HG02588 (cell line): ENCODE results near the gene SLC19A1.

ENCODE experiments used
- ATAC-seq: cut with Tn5 transposase; IDR thresholded peaks from one replicate; pipeline ENCODE4 v1.9.1; 2021; ENCODE audit warnings: mild to moderate bottlenecking, moderate library complexity; ENCODE audit not compliant: unreplicated experiment

Gene SLC19A1

DNA sequence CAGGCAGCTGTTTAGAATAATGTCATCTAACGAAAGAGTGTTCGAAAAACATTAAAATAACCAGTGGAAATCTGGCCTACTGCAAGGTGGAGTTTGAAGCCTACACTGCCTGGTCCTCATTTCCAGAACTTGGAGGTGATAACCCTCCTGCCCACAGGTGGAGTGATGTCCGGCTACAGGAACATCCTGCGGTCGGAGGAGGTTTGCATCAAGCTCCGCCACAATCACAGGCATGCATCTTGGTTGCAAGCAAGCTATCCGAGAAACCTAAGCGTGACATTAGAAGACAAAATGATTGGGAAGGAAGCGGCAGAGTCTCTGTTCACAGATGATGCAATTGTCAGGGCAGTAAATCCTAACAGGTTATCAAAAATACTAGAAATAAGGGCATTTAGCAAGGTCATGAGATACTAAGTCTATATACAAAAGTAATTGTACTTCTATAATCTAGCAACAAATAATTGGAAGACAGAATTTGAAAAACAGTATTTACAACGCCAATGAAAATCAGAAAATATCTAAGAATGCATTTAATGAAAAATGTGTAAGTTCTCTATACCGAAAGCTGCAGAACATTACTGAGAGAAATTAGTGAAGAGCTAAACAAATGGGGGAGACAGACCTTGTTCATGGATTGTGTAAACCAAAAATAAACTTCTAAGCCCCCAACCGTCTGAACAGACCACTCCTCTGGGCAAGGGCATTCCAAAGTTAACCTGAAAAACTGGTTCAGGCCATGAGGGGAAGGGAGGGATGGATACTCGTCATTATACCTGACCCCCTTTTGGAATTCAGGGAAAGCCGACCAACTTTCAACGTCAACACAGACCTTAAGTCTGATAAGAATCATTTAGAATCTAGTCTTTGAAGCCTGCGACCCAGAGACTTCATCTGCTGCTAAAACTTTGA lies 4.7 kb upstream of the SLC19A1 start:
- no peak for ATAC-seq

GRCh38 chr21:45545691-45546531 lies 3.7 kb upstream of the SLC19A1 start:
- no peak for ATAC-seq

DNA sequence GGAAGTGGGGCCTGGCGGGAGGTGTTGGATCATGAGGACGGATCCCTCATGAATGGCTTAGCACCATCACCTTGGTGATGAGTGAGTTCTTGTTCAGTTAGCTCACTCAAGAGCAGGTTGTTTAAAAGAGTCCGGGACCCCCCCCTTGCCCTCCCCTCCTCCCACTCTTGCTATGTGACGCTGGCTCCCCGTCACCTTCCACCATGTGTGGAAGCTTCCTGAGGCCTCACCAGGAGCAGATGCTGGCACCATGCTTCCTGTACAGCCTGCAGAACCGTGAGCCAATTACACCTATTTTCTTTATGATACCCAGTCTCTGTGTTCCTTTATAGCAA lies 3.0 kb upstream of the SLC19A1 start:
- ATAC-seq = no peak

GRCh38 chr21:45544449-45545235 lies 2.4 kb upstream of the SLC19A1 start:
- no peak for ATAC-seq

GRCh38 chr21:45543710-45544448 lies 1.6 kb upstream of the SLC19A1 start:
- no peak for ATAC-seq

- ATAC-seq = no peak
These were observed 1.1 kb upstream of the SLC19A1 start for GRCh38 chr21:45543371-45543709.

DNA sequence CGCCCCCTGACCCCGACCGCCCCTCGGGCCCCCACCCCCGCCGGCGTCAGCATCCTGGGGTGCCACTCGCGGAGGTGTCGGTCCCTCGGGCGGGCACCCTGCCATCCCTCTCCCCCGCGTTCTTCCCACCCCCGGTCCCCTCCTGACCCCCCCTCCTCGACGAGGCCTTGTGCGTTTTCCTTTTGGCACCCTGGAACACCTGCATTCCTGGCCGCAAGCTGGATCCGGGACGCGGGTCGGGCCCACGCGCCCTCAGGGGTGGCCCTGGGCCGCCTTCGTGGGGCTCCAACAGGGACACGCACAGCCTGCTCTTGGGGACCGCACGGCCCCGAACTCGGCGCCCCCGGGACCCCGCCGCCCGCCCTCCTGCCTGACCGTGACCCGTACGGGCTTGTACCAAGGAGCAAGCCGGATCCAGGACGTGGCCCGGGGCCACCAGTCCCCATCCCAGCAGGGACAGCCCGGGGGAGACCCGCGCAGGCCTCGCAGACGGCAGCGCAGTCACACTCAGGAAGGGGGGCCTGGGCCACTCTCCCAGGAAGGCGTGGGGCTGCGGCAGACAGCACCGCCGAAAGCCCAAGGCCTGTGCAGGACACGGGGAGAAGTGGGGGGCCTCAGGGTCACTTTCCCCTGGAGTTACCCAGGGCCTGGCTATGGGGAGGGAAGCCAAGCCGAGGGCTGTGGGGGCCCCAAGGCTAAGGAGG lies 579 bp upstream of the SLC19A1 start:
- ATAC-seq = no peak

DNA sequence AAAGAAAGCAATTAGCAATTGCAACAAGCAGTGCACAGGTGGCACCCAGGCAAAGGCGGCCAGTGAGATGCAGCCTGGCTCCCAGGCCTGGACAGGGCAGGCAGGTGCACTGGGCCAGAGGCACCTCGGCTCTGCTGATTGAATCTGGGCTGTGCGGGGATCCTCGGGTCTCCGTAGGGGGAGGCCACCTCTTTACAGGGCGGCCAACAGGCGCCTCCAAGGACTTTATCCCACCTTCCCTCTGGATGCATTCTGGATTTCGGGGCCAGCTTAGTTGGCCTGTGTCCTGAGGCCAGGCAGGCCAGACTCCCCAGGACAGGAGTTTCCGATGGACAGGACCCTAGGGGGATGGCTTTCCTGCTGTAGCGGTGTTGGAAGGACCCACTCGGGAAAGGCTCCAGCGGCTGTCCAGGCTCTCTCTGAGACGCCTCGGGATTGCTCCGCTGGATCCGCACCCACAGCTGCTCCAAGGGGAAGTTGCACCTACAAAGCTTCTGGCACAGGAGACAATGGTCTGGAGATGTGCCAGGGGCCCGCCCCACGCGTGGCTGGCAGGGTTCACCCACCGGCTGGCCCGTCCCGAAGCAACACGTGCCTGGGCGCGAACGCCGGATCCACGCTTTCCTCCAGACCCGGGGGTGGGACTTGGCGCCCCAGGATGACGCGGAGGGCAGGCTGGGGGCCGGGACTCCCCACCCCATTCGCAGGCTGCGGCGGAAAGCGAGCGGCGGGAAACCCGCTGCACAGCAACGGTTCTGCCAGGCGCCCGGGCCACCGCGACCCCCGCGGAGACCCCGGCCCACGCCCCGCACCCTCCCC lies 810 bp downstream of the SLC19A1 start:
- peak; percentile 37 for ATAC-seq

DNA sequence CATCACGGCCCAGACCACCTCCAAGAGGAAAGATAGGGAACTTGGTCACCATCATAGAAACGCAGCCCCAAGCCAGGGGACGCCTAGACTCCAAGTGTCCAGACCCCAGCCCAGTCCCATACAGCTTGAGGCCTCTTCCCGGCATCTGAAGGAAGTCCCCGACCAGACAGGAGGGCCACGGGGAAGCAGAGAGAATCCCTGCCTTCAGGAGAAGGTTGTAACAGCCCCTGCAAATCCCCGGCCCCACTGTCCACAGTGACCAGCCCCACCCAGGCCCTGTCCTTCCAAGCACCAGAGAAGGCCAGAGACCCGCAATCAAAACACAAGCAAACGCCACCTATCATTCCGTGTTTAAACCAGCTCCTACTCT lies 1.7 kb downstream of the SLC19A1 start:
- ATAC-seq = no peak

- ATAC-seq = no peak
These were observed 2.2 kb downstream of the SLC19A1 start for GRCh38 chr21:45539796-45540600.

GRCh38 chr21:45539046-45539795 lies 3.0 kb downstream of the SLC19A1 start:
- ATAC-seq = no peak

DNA sequence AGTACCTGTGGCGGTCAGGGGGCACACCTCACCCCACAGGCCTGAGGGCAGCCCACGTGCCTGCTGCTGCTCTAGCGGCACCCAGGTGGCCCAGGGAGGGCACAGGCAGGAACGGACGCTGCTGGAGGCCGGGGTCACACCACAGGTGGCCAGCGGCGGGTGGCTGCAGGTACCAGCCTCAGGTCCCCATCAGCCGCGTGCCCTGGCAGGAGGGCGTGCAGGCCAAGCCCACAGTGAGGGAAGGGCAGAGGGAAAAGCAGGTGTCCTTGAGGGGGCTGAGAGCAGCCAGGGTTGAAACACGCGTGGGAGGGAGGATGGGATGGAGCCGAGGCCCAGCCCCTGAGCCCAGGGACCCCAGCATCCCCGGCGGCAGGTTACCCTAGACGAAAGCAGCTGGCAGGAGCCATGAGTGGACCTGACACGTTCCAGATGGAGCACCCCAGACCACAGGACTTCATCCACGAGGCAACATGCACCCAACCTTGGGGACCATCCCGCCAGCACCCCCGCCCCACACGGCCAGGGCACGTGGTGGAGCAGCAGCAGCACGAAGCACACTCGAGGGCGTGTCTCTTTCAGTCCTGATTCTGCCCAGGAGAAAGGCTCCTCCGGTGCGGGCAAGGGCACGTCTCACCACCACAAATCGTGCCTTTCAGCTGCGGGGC lies 3.7 kb downstream of the SLC19A1 start:
- no peak for ATAC-seq

DNA sequence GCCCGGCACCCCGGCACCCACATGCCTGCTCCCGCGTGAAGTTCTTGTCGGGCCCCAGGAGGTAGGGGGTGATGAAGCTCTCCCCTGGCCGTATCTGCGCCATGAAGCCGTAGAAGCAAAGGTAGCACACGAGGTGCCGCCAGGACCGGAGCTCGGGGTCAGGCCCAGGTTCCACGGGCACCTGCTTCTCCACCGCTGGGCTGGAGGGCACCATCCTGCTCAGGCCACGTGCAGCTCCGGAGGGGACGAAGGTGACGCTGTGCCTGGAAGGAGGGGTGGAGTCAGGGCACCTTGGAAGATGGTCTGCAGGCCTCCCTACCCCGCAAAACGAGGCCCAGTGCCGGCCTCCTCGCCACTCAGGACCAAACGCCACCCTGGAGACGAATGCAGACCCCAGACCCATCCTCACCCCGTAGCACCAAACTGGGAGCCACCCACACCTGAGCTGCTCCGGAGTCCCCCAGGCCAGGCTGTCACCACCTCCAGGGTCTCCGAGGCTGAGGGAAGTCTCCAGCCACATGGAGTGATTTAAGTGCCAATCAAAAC lies 4.4 kb downstream of the SLC19A1 start:
- no peak for ATAC-seq

GRCh38 chr21:45537111-45537745 lies 5.0 kb downstream of the SLC19A1 start:
- ATAC-seq = no peak

- ATAC-seq = no peak
These were observed 5.7 kb downstream of the SLC19A1 start for GRCh38 chr21:45536301-45537081.
